K562 (cell line): ENCODE results near the gene MVP. TPM values are rescaled to one million over a fixed set of nuclear protein-coding genes. Genes with fewer than 3 reads are reported as not detected.

Experiments
- CCAR2 ChIP-seq: fragments of 200-400 bp; formaldehyde crosslinking; IDR thresholded peaks from 2 replicates; pipeline ENCODE4 v1.6.1; 2017; ENCODE audit warnings: mild to moderate bottlenecking, low read depth, low read length
- COPS2 ChIP-seq: fragments of 450-650 bp; conservative IDR thresholded peaks from 2 replicates; pipeline ENCODE4 v1.6.1; 2016; ENCODE audit warnings: mild to moderate bottlenecking, moderate library complexity
- ESRRA ChIP-seq: fragments of 450-650 bp; IDR thresholded peaks from 2 replicates; pipeline ENCODE4 v1.6.1; 2014; ENCODE audit warnings: low read depth, mild to moderate bottlenecking, moderate library complexity, borderline replicate concordance
- ETS2 ChIP-seq: IDR thresholded peaks from 2 replicates; pipeline ENCODE4 v1.6.1; 2016; ENCODE audit warnings: borderline replicate concordance, missing genetic modification characterization, mild to moderate bottlenecking, moderate library complexity, missing compliant biosample characterization; ENCODE audit not compliant: poor library complexity, severe bottlenecking
- FOXA1 ChIP-seq: fragments of 450-650 bp; IDR thresholded peaks from 2 replicates; pipeline ENCODE4 v1.6.1; 2016; ENCODE audit warnings: mild to moderate bottlenecking, borderline replicate concordance
- GATAD2A ChIP-seq: fragments of 450-650 bp; IDR thresholded peaks from 2 replicates; pipeline ENCODE4 v1.6.1; 2017
- HOXB6 ChIP-seq: fragments of 250-450 bp; sonication (Bioruptor Pico); IDR thresholded peaks from 2 replicates; pipeline ENCODE4 v1.5.1; 2022; ENCODE audit warnings: mild to moderate bottlenecking, borderline replicate concordance
- ILF3 ChIP-seq: fragments of 450-650 bp; IDR thresholded peaks from 2 replicates; pipeline ENCODE4 v1.6.1; 2018; ENCODE audit warnings: antibody characterized with exemption, mild to moderate bottlenecking, moderate library complexity, borderline replicate concordance
- L3MBTL2 ChIP-seq: fragments of 450-650 bp; IDR thresholded peaks from 2 replicates; pipeline ENCODE4 v1.6.1; 2016; ENCODE audit warnings: mild to moderate bottlenecking, moderate library complexity
- MAFF ChIP-seq: IDR thresholded peaks from 2 replicates; pipeline ENCODE4 v1.6.1; 2012; ENCODE audit warnings: low read length, improper control_type of control experiment
- MTA3 ChIP-seq: fragments of 450-650 bp; formaldehyde crosslinking; IDR thresholded peaks from 2 replicates; pipeline ENCODE4 v1.6.1; 2017; ENCODE audit warnings: mild to moderate bottlenecking, borderline replicate concordance
- RBM22 ChIP-seq: fragments of 200-400 bp; formaldehyde crosslinking; IDR thresholded peaks from 2 replicates; pipeline ENCODE4 v1.6.1; 2018; ENCODE audit warnings: low read length, low read depth; ENCODE audit not compliant: poor library complexity, severe bottlenecking
- TAF1 ChIP-seq: IDR thresholded peaks from 2 replicates; pipeline ENCODE4 v1.6.1; 2011; ENCODE audit warnings: mild to moderate bottlenecking, low read length, moderate library complexity; ENCODE audit not compliant: insufficient read depth, control insufficient read depth, severe bottlenecking; ENCODE audit errors: extremely low read depth
- THRAP3 ChIP-seq: fragments of 450-650 bp; IDR thresholded peaks from 2 replicates; pipeline ENCODE4 v1.6.1; 2016; ENCODE audit warnings: mild to moderate bottlenecking, inconsistent platforms, borderline replicate concordance
- TRIM24 ChIP-seq, 2 experiments: fragments of 450-650 bp; IDR thresholded peaks; 2 replicates each; pipeline ENCODE4 v1.6.1; 2016
- TSHZ1 ChIP-seq: fragments of 250-450 bp; sonication (Bioruptor Pico); IDR thresholded peaks from 2 replicates; pipeline ENCODE4 v1.4.0; 2020; ENCODE audit warnings: mild to moderate bottlenecking, moderate library complexity
- ZNF184 ChIP-seq: sonication (generic); formaldehyde crosslinking; IDR thresholded peaks from 2 replicates; pipeline ENCODE4 v1.5.0; 2020; ENCODE audit warnings: missing genetic modification reagents
- ZNF274 ChIP-seq: IDR thresholded peaks from 2 replicates; pipeline ENCODE4 v1.6.1; 2011; ENCODE audit warnings: low read depth, mild to moderate bottlenecking, low read length, moderate library complexity, borderline replicate concordance
- ZNF639 ChIP-seq, 2 experiments: fragments of 200-800 bp in 1 of 2; sonication (Bioruptor generic) in 1 of 2; sonication (generic) in 1 of 2; formaldehyde crosslinking in 1 of 2; IDR thresholded peaks in 1 of 2; conservative IDR thresholded peaks in 1 of 2; 2 replicates each; pipeline versions ENCODE4 v1.5.0 to v1.6.1; 2016 to 2020; ENCODE audit warnings: missing compliant biosample characterization in 1 of 2, missing genetic modification characterization in 1 of 2, missing genetic modification reagents in 1 of 2
- ZNF75A ChIP-seq: fragments of 450-650 bp; formaldehyde crosslinking; IDR thresholded peaks from 2 replicates; pipeline ENCODE4 v1.4.0; 2020; ENCODE audit warnings: mild to moderate bottlenecking
- ZNF766 ChIP-seq: fragments of 200-800 bp; sonication (Bioruptor generic); conservative IDR thresholded peaks from 2 replicates; pipeline ENCODE4 v1.6.1; 2016; ENCODE audit warnings: missing genetic modification characterization, missing compliant biosample characterization
- ZNF778 ChIP-seq: fragments of 450-650 bp; formaldehyde crosslinking; IDR thresholded peaks from 2 replicates; pipeline ENCODE4 v1.4.0; 2020; ENCODE audit warnings: mild to moderate bottlenecking, moderate library complexity
- polyA plus RNA-seq, 8 experiments: library from polyadenylated mRNA; depleted of rRNA in 4 of 8; stranded (reverse) in 5 of 8; unstranded in 3 of 8; fragments of >200 nt; fragmentation: Nextera tagmentation in 2 of 8; fragmentation: Illumina TruSeq in 1 of 8; extraction: Ambion mirVana in 2 of 8; extraction: Trizol in 1 of 8; gene quantifications; 2 replicates each; pipeline versions ENCODE4 v1.2.1 to v1.2.3, GENCODE V29; 2011 to 2014; ENCODE audit warnings: inconsistent platforms in 1 of 8, missing spikeins in 1 of 8
- total RNA-seq, 7 experiments: library from RNA; depleted of rRNA in 6 of 7; stranded (reverse); fragments of >200 nt in 6 of 7; fragmentation: Illumina TruSeq in 2 of 7; extraction: Trizol in 2 of 7; gene quantifications; 2 replicates each; pipeline versions ENCODE4 v1.2.1 to v1.2.3, GENCODE V29; 2011 to 2021; ENCODE audit warnings: low replicate concordance in 1 of 7
- TF ChIP-seq, protein P1 (sequence below): sonication (generic); formaldehyde crosslinking; IDR thresholded peaks from 2 replicates; pipeline ENCODE4 v1.8.0; 2022; ENCODE audit warnings: missing genetic modification reagents, mild to moderate bottlenecking, borderline replicate concordance
- TF ChIP-seq, protein P2 (sequence below): sonication (generic); formaldehyde crosslinking; IDR thresholded peaks from 2 replicates; pipeline ENCODE4 v1.8.1; 2023; ENCODE audit warnings: mild to moderate bottlenecking, missing genetic modification reagents

Gene MVP
- total and polyA plus RNA-seq, 9 of the 15 experiments (the other 6 are each of a cell fraction or from before 2014, with no cell fraction given), result 0.39 to 1.9 (median 0.76) TPM; not detected in 2

- no peak for TF ChIP-seq HOXB6
- TF ChIP-seq TAF1, result no peak
- TF ChIP-seq, protein P1, sequence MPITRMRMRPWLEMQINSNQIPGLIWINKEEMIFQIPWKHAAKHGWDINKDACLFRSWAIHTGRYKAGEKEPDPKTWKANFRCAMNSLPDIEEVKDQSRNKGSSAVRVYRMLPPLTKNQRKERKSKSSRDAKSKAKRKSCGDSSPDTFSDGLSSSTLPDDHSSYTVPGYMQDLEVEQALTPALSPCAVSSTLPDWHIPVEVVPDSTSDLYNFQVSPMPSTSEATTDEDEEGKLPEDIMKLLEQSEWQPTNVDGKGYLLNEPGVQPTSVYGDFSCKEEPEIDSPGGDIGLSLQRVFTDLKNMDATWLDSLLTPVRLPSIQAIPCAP (CRISPR knock-in tag), result no peak
- TF ChIP-seq, protein P2, sequence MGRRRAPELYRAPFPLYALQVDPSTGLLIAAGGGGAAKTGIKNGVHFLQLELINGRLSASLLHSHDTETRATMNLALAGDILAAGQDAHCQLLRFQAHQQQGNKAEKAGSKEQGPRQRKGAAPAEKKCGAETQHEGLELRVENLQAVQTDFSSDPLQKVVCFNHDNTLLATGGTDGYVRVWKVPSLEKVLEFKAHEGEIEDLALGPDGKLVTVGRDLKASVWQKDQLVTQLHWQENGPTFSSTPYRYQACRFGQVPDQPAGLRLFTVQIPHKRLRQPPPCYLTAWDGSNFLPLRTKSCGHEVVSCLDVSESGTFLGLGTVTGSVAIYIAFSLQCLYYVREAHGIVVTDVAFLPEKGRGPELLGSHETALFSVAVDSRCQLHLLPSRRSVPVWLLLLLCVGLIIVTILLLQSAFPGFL (CRISPR knock-in tag), result no peak
- TF ChIP-seq GATAD2A, result no peak
- TF ChIP-seq ZNF766 (CRISPR knock-in tag), result no peak
- no peak for TF ChIP-seq CCAR2
- no peak for TF ChIP-seq ZNF274
- no peak for TF ChIP-seq ZNF778 (CRISPR knock-in tag)
- TF ChIP-seq ETS2 (tag), result no peak
- no peak for TF ChIP-seq ZNF639 (CRISPR knock-in tag; conservative IDR thresholded peaks at IDR 0.05 in 1 of 2, IDR thresholded peaks at IDR 0.05 in 1 of 2)
- TF ChIP-seq MTA3, result no peak
- TF ChIP-seq COPS2, result no peak
- no peak for TF ChIP-seq ZNF75A (CRISPR knock-in tag)
- TF ChIP-seq MAFF, result no peak
- TF ChIP-seq L3MBTL2, result no peak
- TF ChIP-seq THRAP3, result no peak
- TF ChIP-seq TSHZ1 (CRISPR knock-in tag), result no peak
- TF ChIP-seq TRIM24 (IDR thresholded peaks at IDR 0.05), result peak in 1 of 2 experiments; percentile 47; a peak in 1 of 4 replicates
- TF ChIP-seq RBM22, result no peak
- TF ChIP-seq ZNF184, result no peak
- no peak for TF ChIP-seq ESRRA
- no peak for TF ChIP-seq ILF3
- no peak for TF ChIP-seq FOXA1
These were observed 73.3 kb downstream of the MVP start (continued) for GRCh38 chr16:29893553-29893952.
